GM10266 (cell line): Measurements from ENCODE around the gene SLC38A1.

ENCODE experiments used
- DNase-seq: peaks from one replicate; pipeline ENCODE4 v3.0.0; 2012; ENCODE audit errors: extremely low spot score
- CTCF ChIP-seq: IDR thresholded peaks from 2 replicates; pipeline ENCODE4 v1.5.1; 2012; ENCODE audit warnings: mild to moderate bottlenecking, low read depth; ENCODE audit not compliant: control insufficient read depth, insufficient read depth; ENCODE audit errors: missing control alignments

The SLC38A1 gene

DNA sequence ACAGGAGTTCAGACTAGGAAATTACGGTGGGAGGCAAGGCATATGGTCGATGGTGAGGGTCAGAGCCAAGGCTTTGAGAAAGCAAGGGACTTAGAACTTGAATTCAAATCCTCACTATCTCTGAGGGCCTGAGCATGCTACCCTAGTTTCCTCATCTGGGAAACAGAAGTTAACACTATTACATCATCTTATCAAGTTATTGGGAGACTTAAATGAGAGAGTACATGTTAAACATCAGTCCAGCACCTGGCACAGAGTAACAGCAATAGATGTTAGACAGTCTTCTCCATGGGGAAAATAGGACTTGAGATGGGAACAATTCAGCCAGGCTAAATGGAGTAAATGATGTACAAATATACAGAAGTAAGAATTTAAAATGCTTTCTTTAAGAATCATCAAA, 38.5 kb downstream of the SLC38A1 start:
- no peak for TF ChIP-seq CTCF
- DNase-seq: no peak

DNA sequence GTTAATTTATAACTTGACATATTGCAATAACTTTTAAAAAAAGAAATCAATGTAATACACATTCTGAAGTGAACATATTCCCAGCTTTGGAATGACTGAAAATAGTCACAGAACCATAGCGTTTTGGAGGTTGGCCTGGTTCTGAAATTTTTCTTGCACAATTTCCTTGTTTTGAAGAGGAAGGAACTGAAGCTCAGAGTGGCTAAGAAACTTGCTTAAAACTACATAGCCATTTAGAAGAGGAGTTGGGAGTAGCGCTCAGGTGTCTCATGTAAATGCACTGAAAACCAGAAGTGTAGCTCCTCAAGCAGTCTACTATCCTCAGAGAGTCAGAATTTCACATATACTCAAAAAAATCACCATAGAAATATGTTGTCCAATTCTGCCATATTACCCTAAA, 41.2 kb downstream of the SLC38A1 start:
- no peak for DNase-seq
- TF ChIP-seq CTCF: no peak

GRCh38 chr12:46224386-46224785, 44.5 kb downstream of the SLC38A1 start:
- no peak for TF ChIP-seq CTCF
- DNase-seq: no peak

GRCh38 chr12:46223047-46223446, 45.8 kb downstream of the SLC38A1 start:
- TF ChIP-seq CTCF: no peak

GRCh38 chr12:46222636-46223035, 46.2 kb downstream of the SLC38A1 start:
- no peak for DNase-seq
- no peak for TF ChIP-seq CTCF

More at GRCh38 chr12:46223047-46223446, 45.8 kb downstream of the SLC38A1 start:
- no peak for DNase-seq

GRCh38 chr12:46221255-46222128, 47.4 kb downstream of the SLC38A1 start:
- no peak for DNase-seq
- TF ChIP-seq CTCF: no peak
